GM23248 (cell line): Measurements from ENCODE around the gene NT5E.

Experiments used
- EZH2 ChIP-seq: fragments of 200-600 bp; sonication (generic); IDR thresholded peaks from 2 replicates; pipeline ENCODE4 v1.6.1; 2018; ENCODE audit warnings: antibody characterized with exemption, mild to moderate bottlenecking; ENCODE audit not compliant: insufficient read depth, poor library complexity, severe bottlenecking
- EZH2phosphoT487 ChIP-seq: fragments of 200-600 bp; sonication (generic); IDR thresholded peaks from 2 replicates; pipeline ENCODE4 v1.6.1; 2018; ENCODE audit warnings: antibody characterized with exemption, moderate library complexity, mild to moderate bottlenecking, low read depth; ENCODE audit not compliant: insufficient read depth

DNA sequence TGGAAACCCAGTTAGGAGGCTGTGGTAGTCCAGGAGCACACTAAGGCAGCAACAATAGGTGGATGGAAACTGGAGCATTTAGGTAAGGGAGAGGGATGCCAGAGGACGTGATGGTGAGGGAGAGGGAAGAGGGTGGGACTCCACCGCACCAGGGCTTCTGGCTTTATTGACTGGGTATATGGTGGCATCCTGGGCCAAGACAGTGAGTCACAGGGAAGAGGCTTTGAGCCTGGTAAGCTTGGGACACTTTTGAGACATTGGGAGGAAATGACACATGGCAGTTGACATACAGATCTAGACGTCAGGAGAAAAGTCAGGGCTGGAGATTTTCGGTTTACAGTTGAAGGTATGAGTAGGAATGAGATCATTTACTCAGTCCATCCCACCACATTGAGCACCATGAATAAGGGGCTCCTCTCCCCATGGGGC is 14.9 kb downstream of the NT5E start:
- no peak for TF ChIP-seq EZH2
- TF ChIP-seq EZH2phosphoT487, result 0 out of 2 replicates have a peak, but pooled peaks have one; percentile 11
